Measurements from ENCODE around the gene PPARG.

DNA sequence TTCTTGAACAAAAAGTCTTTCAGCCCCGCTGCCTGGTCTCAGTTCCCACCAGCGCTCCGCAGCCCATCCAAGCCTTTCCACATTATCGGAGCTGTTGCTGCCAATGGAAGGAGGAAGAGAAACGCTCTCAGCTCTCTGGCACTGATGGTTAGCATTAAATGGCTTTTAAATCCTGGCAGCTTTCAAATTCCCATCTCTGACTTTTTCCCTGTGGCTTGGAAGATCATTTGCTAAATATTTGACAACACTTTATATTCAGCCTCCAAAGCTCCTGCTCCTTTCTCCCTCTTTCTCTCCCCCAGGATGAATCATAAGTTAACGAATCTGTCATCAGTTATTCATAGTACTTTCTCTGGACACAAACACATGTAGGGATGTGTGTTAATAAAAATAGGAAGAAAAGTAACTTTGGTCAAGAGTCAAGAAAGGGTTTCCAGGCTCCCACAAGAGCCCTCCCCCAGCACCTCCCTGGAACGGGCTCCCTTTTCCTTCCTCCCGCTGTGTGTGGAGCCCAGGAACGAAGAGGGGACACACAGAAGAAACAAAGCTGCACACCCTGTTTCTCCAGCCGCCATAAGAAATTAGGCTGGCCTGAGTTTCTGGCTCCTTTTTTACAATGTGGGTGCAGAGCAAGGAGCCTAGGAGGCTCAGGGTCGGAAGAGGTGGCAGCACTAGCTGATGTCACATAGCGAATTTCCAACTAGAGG lies 147.8 kb downstream of the PPARG start:
- TF ChIP-seq, protein P1, sequence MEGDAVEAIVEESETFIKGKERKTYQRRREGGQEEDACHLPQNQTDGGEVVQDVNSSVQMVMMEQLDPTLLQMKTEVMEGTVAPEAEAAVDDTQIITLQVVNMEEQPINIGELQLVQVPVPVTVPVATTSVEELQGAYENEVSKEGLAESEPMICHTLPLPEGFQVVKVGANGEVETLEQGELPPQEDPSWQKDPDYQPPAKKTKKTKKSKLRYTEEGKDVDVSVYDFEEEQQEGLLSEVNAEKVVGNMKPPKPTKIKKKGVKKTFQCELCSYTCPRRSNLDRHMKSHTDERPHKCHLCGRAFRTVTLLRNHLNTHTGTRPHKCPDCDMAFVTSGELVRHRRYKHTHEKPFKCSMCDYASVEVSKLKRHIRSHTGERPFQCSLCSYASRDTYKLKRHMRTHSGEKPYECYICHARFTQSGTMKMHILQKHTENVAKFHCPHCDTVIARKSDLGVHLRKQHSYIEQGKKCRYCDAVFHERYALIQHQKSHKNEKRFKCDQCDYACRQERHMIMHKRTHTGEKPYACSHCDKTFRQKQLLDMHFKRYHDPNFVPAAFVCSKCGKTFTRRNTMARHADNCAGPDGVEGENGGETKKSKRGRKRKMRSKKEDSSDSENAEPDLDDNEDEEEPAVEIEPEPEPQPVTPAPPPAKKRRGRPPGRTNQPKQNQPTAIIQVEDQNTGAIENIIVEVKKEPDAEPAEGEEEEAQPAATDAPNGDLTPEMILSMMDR (CRISPR knock-in tag; IDR thresholded peaks at IDR 0.05) = no peak
- no peak for TF ChIP-seq CEBPB (IDR thresholded peaks at IDR 0.05; ENCODE audit: borderline replicate concordance, low read depth, low read length)
- no peak for TF ChIP-seq HDAC2 (CRISPR knock-in tag; IDR thresholded peaks at IDR 0.05)
- TF ChIP-seq ELF1 (CRISPR knock-in tag; IDR thresholded peaks at IDR 0.05) = no peak
- TF ChIP-seq AGO2 (optimal IDR thresholded peaks at IDR 0.05; ENCODE audit: low read depth, low read length) = no peak
- TF ChIP-seq JUN (CRISPR knock-in tag; IDR thresholded peaks at IDR 0.05) = no peak
- no peak for TF ChIP-seq POLR2A (IDR thresholded peaks at IDR 0.05; ENCODE audit: insufficient read depth in 1 of 2, low read depth in 2 of 2, low read length in 2 of 2)
- no peak for TF ChIP-seq ZNF607 (CRISPR knock-in tag; IDR thresholded peaks at IDR 0.05; ENCODE audit: borderline replicate concordance)
- no peak for TF ChIP-seq ZNF292 (CRISPR knock-in tag; IDR thresholded peaks at IDR 0.05; ENCODE audit: borderline replicate concordance, low read depth)
- TF ChIP-seq, protein P2, sequence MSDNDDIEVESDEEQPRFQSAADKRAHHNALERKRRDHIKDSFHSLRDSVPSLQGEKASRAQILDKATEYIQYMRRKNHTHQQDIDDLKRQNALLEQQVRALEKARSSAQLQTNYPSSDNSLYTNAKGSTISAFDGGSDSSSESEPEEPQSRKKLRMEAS (IDR thresholded peaks at IDR 0.05) = no peak
- TF ChIP-seq, protein P3, sequence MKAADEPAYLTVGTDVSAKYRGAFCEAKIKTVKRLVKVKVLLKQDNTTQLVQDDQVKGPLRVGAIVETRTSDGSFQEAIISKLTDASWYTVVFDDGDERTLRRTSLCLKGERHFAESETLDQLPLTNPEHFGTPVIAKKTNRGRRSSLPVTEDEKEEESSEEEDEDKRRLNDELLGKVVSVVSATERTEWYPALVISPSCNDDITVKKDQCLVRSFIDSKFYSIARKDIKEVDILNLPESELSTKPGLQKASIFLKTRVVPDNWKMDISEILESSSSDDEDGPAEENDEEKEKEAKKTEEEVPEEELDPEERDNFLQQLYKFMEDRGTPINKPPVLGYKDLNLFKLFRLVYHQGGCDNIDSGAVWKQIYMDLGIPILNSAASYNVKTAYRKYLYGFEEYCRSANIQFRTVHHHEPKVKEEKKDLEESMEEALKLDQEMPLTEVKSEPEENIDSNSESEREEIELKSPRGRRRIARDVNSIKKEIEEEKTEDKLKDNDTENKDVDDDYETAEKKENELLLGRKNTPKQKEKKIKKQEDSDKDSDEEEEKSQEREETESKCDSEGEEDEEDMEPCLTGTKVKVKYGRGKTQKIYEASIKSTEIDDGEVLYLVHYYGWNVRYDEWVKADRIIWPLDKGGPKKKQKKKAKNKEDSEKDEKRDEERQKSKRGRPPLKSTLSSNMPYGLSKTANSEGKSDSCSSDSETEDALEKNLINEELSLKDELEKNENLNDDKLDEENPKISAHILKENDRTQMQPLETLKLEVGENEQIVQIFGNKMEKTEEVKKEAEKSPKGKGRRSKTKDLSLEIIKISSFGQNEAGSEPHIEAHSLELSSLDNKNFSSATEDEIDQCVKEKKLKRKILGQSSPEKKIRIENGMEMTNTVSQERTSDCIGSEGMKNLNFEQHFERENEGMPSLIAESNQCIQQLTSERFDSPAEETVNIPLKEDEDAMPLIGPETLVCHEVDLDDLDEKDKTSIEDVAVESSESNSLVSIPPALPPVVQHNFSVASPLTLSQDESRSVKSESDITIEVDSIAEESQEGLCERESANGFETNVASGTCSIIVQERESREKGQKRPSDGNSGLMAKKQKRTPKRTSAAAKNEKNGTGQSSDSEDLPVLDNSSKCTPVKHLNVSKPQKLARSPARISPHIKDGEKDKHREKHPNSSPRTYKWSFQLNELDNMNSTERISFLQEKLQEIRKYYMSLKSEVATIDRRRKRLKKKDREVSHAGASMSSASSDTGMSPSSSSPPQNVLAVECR (CRISPR knock-in tag; IDR thresholded peaks at IDR 0.05; ENCODE audit: borderline replicate concordance) = no peak

All from HepG2 (cell line).